ENCODE data around the gene GREM2. TPM values are rescaled to one million over a fixed set of nuclear protein-coding genes. Genes with fewer than 3 reads are reported as not detected.

Gene GREM2
- total and polyA plus RNA-seq, 2 donors (not counting 3 experiments of a cell fraction or from before 2014, with no cell fraction given): not detected

- TF ChIP-seq JUN (IDR thresholded peaks at IDR 0.05; ENCODE audit: borderline replicate concordance, insufficient read depth, insufficient read length, low read depth): no peak
- TF ChIP-seq MYC (IDR thresholded peaks at IDR 0.05; ENCODE audit: low read depth, low read length): no peak
- no peak for TF ChIP-seq GATA2 (IDR thresholded peaks at IDR 0.05; ENCODE audit: insufficient read depth, insufficient read length, low read depth, low read length)
- TF ChIP-seq EZH2 (IDR thresholded peaks at IDR 0.05; ENCODE audit: borderline replicate concordance, low read depth, low read length, severe bottlenecking): no peak
- TF ChIP-seq POLR2AphosphoS5 (IDR thresholded peaks at IDR 0.05; ENCODE audit: insufficient read depth, low read depth, low read length): no peak
- TF ChIP-seq POLR2A (IDR thresholded peaks at IDR 0.05; ENCODE audit: low read depth, low read length): no peak
- TF ChIP-seq FOS (IDR thresholded peaks at IDR 0.05; ENCODE audit: borderline replicate concordance, insufficient read depth, low read length): no peak
- TF ChIP-seq CTCF (IDR thresholded peaks at IDR 0.05; ENCODE audit: extremely low read depth in 1 of 2, insufficient read depth in 1 of 2, low read depth in 1 of 2, low read length in 2 of 2): no peak
- TF ChIP-seq MAX (IDR thresholded peaks at IDR 0.05; ENCODE audit: insufficient read depth, insufficient read length): no peak
- Histone ChIP-seq H3K36me3 (ENCODE audit: control insufficient read depth in 2 of 2, extremely low read depth in 1 of 2, insufficient read depth in 2 of 2, low read length in 2 of 2) (no peaks in the 10 kb centered on the region), H3K79me2 (ENCODE audit: control insufficient read depth, insufficient read depth, low read length) (no peaks in the 10 kb centered on the region), H3K27me3 (ENCODE audit: control insufficient read depth in 2 of 2, insufficient read depth in 2 of 2, low read length in 2 of 2) (no peaks in the 10 kb centered on the region), H2AFZ (ENCODE audit: low read depth, low read length) (no peak overlapping the region), H3K27ac (ENCODE audit: insufficient read depth, low read depth, low read length) (no peak overlapping the region), H3K9me1 (replicated peaks; ENCODE audit: control insufficient read depth, extremely low read depth, insufficient read depth, low read length) (no peaks in the 10 kb centered on the region), H3K4me1 (ENCODE audit: control insufficient read depth, extremely low read depth, insufficient read depth, low read length) (no peaks in the 10 kb centered on the region), H3K9me3 (replicated peaks; ENCODE audit: control insufficient read depth, insufficient read depth, low read length) (no peaks in the 10 kb centered on the region), H3K4me2 (ENCODE audit: insufficient read depth, low read length) (no peak overlapping the region), H4K20me1 (replicated peaks; ENCODE audit: control insufficient read depth, extremely low read depth, insufficient read depth, low read length) (no peaks in the 10 kb centered on the region), H3K4me3 (replicated peaks in 1 of 3; ENCODE audit: insufficient read depth in 1 of 3, low read depth in 1 of 3, low read length in 3 of 3) (no peak overlapping the region), H3K9ac (replicated peaks; ENCODE audit: extremely low read depth, insufficient read depth, low read length) (no peak overlapping the region)
- intact Hi-C loops (cut with micrococcal nuclease) (no loop called here), dilution Hi-C loops (cut with MboI; ENCODE audit: extremely low pct_ligation_motif_present, low sequenced_read_pairs) (no loop called here)
- no peak for DNase-seq (ENCODE audit: low read depth, low spot score)
- FAIRE-seq: no peak
- BruUV-seq (replicated peaks): no TSS peak
- CTCF ChIA-PET: no interaction called here
- POLR2A ChIA-PET: no interaction called here
These were observed 46.5 kb upstream of the GREM2 start for GRCh38 chr1:240658312-240658960.
